ENCODE measurements around the gene OTOP2.

GRCh38 chr17:74947041-74947754, 23.1 kb downstream of the OTOP2 start:
- no peak for TF ChIP-seq TOX (CRISPR knock-in tag; IDR thresholded peaks at IDR 0.05; ENCODE audit: borderline replicate concordance)
- TF ChIP-seq POU6F1 (CRISPR knock-in tag; IDR thresholded peaks at IDR 0.05; ENCODE audit: borderline replicate concordance, low read depth), result no peak
- no peak for TF ChIP-seq TSHZ2 (CRISPR knock-in tag; IDR thresholded peaks at IDR 0.05)
- TF ChIP-seq PATZ1 (CRISPR knock-in tag; IDR thresholded peaks at IDR 0.05; ENCODE audit: borderline replicate concordance), result no peak
- TF ChIP-seq RARB (CRISPR knock-in tag; IDR thresholded peaks at IDR 0.05), result no peak
- no peak for TF ChIP-seq OSR1 (CRISPR knock-in tag; IDR thresholded peaks at IDR 0.05)
- no peak for TF ChIP-seq BACH2 (CRISPR knock-in tag; IDR thresholded peaks at IDR 0.05; ENCODE audit: borderline replicate concordance)
- no peak for TF ChIP-seq ZFP3 (CRISPR knock-in tag; IDR thresholded peaks at IDR 0.05)
